ENCODE measurements around the gene CTDSPL. TPM values are rescaled to one million over a fixed set of nuclear protein-coding genes. Genes with fewer than 3 reads are reported as not detected.

Gene CTDSPL
- total RNA-seq, 2 donors from 2014 or later = 27.8 to 30.7 TPM

GRCh38 chr3:37886395-37886794 is 24.7 kb downstream of the CTDSPL start:
- no peak overlapping the region for H3K9ac ChIP-seq (ENCODE audit: extremely low read depth, low read length, poor library complexity, severe bottlenecking)
- no peak overlapping the region for H3K27ac ChIP-seq (ENCODE audit: low read depth, low read length)
- Mint-ChIP-seq H3K4me1 (peaks cover 16% of the 10 kb centered on the region), H3K27me3 (ENCODE audit: insufficient read depth) (peaks cover 36% of the 10 kb centered on the region), H3K4me3 (no peak overlapping the region), H3K36me3 (ENCODE audit: low read depth) (no peaks in the 10 kb centered on the region), H3K9me3 (no peaks in the 10 kb centered on the region), H3K27ac (no peak overlapping the region)
- H3K4me1 ChIP-seq (ENCODE audit: control insufficient read depth, insufficient read depth, low read length) = no peaks in the 10 kb centered on the region
- no peaks in the 10 kb centered on the region for H3K9me3 ChIP-seq (ENCODE audit: control insufficient read depth, low read length)
- WGBS, 2 experiments (ENCODE audit: insufficient coverage in 1 of 2, insufficient read length in 1 of 2) = 88% methylated on average over 1 of the region's 1 CpG; no CpG with 5 or more reads in 1 of the 2 experiments
- H3K27me3 ChIP-seq (ENCODE audit: control insufficient read depth, insufficient read depth, low read length, poor library complexity, severe bottlenecking) = peaks cover 18% of the 10 kb centered on the region
- DNase-seq = no peak
- no peaks in the 10 kb centered on the region for H3K36me3 ChIP-seq (ENCODE audit: control insufficient read depth, insufficient read depth, low read length)
- H3K4me3 ChIP-seq (ENCODE audit: low read length) = no peak overlapping the region
- TF ChIP-seq CTCF (conservative IDR thresholded peaks at IDR 0.05) = no peak

DNA sequence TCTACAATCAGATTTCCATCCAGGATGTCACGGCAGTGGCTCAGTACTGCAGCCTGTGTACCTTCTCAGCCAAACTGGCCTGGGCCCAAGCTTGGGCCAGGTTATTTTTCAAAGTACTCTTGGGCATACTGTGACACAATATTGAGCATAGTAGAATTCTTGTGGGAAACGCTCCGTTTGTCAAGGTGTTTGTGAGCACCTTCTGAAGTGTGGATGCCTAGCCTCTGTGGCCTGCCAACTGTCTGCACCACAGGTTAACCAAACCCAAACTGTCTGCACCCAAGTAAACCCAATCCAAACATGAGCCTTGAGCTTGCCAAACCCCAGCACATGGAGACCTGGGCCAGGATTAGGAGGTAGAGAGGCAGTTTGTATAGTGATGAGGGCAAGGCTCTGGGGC is 25.4 kb downstream of the CTDSPL start:
- TF ChIP-seq CTCF (conservative IDR thresholded peaks at IDR 0.05) = no peak
- Histone ChIP-seq H3K9me3 (ENCODE audit: control insufficient read depth, low read length) (no peaks in the 10 kb centered on the region), H3K9ac (ENCODE audit: extremely low read depth, low read length, poor library complexity, severe bottlenecking) (no peak overlapping the region), H3K27ac (ENCODE audit: low read depth, low read length) (no peak overlapping the region), H3K36me3 (ENCODE audit: control insufficient read depth, insufficient read depth, low read length) (no peaks in the 10 kb centered on the region), H3K4me3 (ENCODE audit: low read length) (no peak overlapping the region), H3K27me3 (ENCODE audit: control insufficient read depth, insufficient read depth, low read length, poor library complexity, severe bottlenecking) (peaks cover 18% of the 10 kb centered on the region), H3K4me1 (ENCODE audit: control insufficient read depth, insufficient read depth, low read length) (no peaks in the 10 kb centered on the region)
- Mint-ChIP-seq H3K27ac (no peak overlapping the region), H3K4me3 (no peak overlapping the region), H3K9me3 (no peaks in the 10 kb centered on the region), H3K4me1 (peaks cover 16% of the 10 kb centered on the region), H3K36me3 (ENCODE audit: low read depth) (no peaks in the 10 kb centered on the region), H3K27me3 (ENCODE audit: insufficient read depth) (peaks cover 36% of the 10 kb centered on the region)
- no peak for DNase-seq
- WGBS, 2 experiments (ENCODE audit: insufficient coverage in 1 of 2, insufficient read length in 1 of 2) = 95 to 100% methylated on average over 1 to 3 of the region's 3 CpGs

DNA sequence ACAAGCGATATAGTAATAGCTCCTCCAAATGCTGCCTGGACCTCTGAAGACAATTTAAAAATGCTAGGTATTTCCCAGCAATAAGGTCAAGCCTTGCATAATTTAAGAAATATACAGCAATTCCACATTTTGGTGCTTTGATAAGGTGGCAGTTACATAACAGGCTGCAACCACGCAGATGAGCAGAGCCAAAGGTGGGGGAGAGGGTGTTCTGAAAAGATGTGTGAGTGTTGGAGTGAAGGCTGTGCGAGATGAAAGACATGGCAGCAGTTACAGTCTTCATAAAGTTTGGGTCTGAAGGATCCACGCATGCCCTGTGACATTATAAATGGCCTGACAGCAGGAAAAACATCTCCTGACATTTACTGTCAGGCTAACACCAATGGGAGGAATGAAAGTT is 26.1 kb downstream of the CTDSPL start:
- no peaks in the 10 kb centered on the region for H3K4me1 ChIP-seq (ENCODE audit: control insufficient read depth, insufficient read depth, low read length)
- no peak overlapping the region for H3K9ac ChIP-seq (ENCODE audit: extremely low read depth, low read length, poor library complexity, severe bottlenecking)
- H3K36me3 Mint-ChIP-seq (ENCODE audit: low read depth) = no peaks in the 10 kb centered on the region
- H3K9me3 Mint-ChIP-seq = no peaks in the 10 kb centered on the region
- WGBS, 2 experiments (ENCODE audit: insufficient coverage in 1 of 2, insufficient read length in 1 of 2) = 92 to 94% methylated on average over 2 to 4 of the region's 4 CpGs
- peaks cover 20% of the 10 kb centered on the region for H3K4me1 Mint-ChIP-seq
- no peak overlapping the region for H3K4me3 Mint-ChIP-seq
- peaks cover 18% of the 10 kb centered on the region for H3K27me3 ChIP-seq (ENCODE audit: control insufficient read depth, insufficient read depth, low read length, poor library complexity, severe bottlenecking)
- H3K4me3 ChIP-seq (ENCODE audit: low read length) = no peak overlapping the region
- DNase-seq = no peak
- no peaks in the 10 kb centered on the region for H3K36me3 ChIP-seq (ENCODE audit: control insufficient read depth, insufficient read depth, low read length)
- no peaks in the 10 kb centered on the region for H3K9me3 ChIP-seq (ENCODE audit: control insufficient read depth, low read length)
- H3K27ac Mint-ChIP-seq = no peak overlapping the region
- no peak for TF ChIP-seq CTCF (conservative IDR thresholded peaks at IDR 0.05)
- peaks cover 34% of the 10 kb centered on the region for H3K27me3 Mint-ChIP-seq (ENCODE audit: insufficient read depth)
- no peak overlapping the region for H3K27ac ChIP-seq (ENCODE audit: low read depth, low read length)

Data from endodermal cell (in vitro differentiated cells).